Measurements from ENCODE around the gene ANKMY1.

GRCh38 chr2:240458044-240458899, 99.5 kb downstream of the ANKMY1 start:
- TF ChIP-seq CTCF (conservative IDR thresholded peaks at IDR 0.05; ENCODE audit: low read depth, low read length) (no peak), EZH2 (IDR thresholded peaks at IDR 0.05; ENCODE audit: low read length, unreplicated experiment) (no peak)

Measured in PC-3 (cell line).